Gastroesophageal sphincter (tissue), 3 donors: ENCODE measurements around the gene ZNF775.

ENCODE experiments used
- CTCF ChIP-seq, 4 experiments: fragments of 200-600 bp in 2 of 4; fragments of 450-650 bp in 2 of 4; sonication (generic) in 1 of 4; IDR thresholded peaks; one replicate each; pipeline ENCODE4 v1.5.1; 2017 to 2019; ENCODE audit warnings: antibody characterized with exemption in 4 of 4, mild to moderate bottlenecking in 2 of 4, moderate library complexity in 2 of 4
- EP300 ChIP-seq: sonication (generic); formaldehyde crosslinking; IDR thresholded peaks from one replicate; pipeline ENCODE4 v1.6.1; 2017; ENCODE audit warnings: antibody characterized with exemption, mild to moderate bottlenecking
- POLR2A ChIP-seq, 2 donors: fragments of 450-650 bp; IDR thresholded peaks; one replicate each; pipeline ENCODE4 v1.6.1; 2017; ENCODE audit warnings: antibody characterized with exemption in 2 of 2, mild to moderate bottlenecking in 2 of 2, moderate library complexity in 1 of 2

GRCh38 chr7:150361807-150362621 is 17.1 kb upstream of the ZNF775 start:
- no peak for TF ChIP-seq CTCF (IDR thresholded peaks at IDR 0.05)
- TF ChIP-seq POLR2A (IDR thresholded peaks at IDR 0.05) = no peak
- no peak for TF ChIP-seq EP300
